Mesenchymal stem cell (in vitro differentiated cells and primary cell): Measurements from ENCODE around the gene AKNA.
"Not testable (repeated sequence)": the region's sequence is repeated elsewhere in the genome, so short reads cannot be mapped to it uniquely, and the experiment has no call there.

Experiments
- DNase-seq: peaks from one replicate; pipeline ENCODE4 v3.0.0-alpha.2; 2013
- H2AFZ ChIP-seq: one replicate; pipeline ENCODE4 v1.6.1; 2013; ENCODE audit warnings: low read depth, mild to moderate bottlenecking, control low read depth, inconsistent platforms, low read length, moderate library complexity
- H2AK5ac ChIP-seq: 2 replicates; pipeline ENCODE4 v1.6.1; 2013; ENCODE audit warnings: low read length, moderate library complexity, mild to moderate bottlenecking, inconsistent platforms; ENCODE audit not compliant: severe bottlenecking
- H2BK120ac ChIP-seq: one replicate; pipeline ENCODE4 v1.6.1; 2013; ENCODE audit warnings: low read depth, mild to moderate bottlenecking, inconsistent platforms, low read length, moderate library complexity
- H2BK12ac ChIP-seq, 2 experiments: one replicate each; pipeline ENCODE4 v1.6.1; 2013; ENCODE audit warnings: inconsistent platforms in 2 of 2, low read length in 2 of 2, mild to moderate bottlenecking in 2 of 2, moderate library complexity in 2 of 2, control low read depth in 1 of 2
- H2BK15ac ChIP-seq: one replicate; pipeline ENCODE4 v1.6.1; 2013; ENCODE audit warnings: mild to moderate bottlenecking, low read depth, inconsistent platforms; ENCODE audit not compliant: poor library complexity, severe bottlenecking
- H2BK5ac ChIP-seq: 2 replicates; pipeline ENCODE4 v1.6.1; 2013; ENCODE audit warnings: low read depth, mild to moderate bottlenecking, low read length, control low read depth, inconsistent platforms; ENCODE audit not compliant: poor library complexity, severe bottlenecking
- H3K14ac ChIP-seq, 2 experiments: one replicate each; pipeline ENCODE4 v1.6.1; 2013; ENCODE audit warnings: inconsistent platforms in 2 of 2, low read length in 2 of 2, control low read depth in 1 of 2, mild to moderate bottlenecking in 1 of 2, moderate library complexity in 1 of 2
- H3K18ac ChIP-seq, 2 experiments: one replicate each; pipeline ENCODE4 v1.6.1; 2013; ENCODE audit warnings: inconsistent platforms in 2 of 2, low read length in 2 of 2, control low read depth in 1 of 2, low read depth in 1 of 2, mild to moderate bottlenecking in 1 of 2
- H3K23ac ChIP-seq, 2 experiments: one replicate each; pipeline ENCODE4 v1.6.1; 2013; ENCODE audit warnings: inconsistent platforms in 2 of 2, low read length in 2 of 2, mild to moderate bottlenecking in 2 of 2, moderate library complexity in 2 of 2, control low read depth in 1 of 2
- H3K27ac ChIP-seq: 2 replicates; pipeline ENCODE4 v1.5.1; 2013; ENCODE audit warnings: mild to moderate bottlenecking, moderate library complexity, low read length, control low read depth, inconsistent platforms; ENCODE audit not compliant: poor library complexity, severe bottlenecking
- H3K27me3 ChIP-seq, 2 experiments: 2 replicates each; pipeline versions ENCODE4 v1.6.1 to v1.7.0; 2013; ENCODE audit warnings: low read length in 2 of 2, mild to moderate bottlenecking in 2 of 2, moderate library complexity in 2 of 2, control low read depth in 1 of 2, inconsistent platforms in 1 of 2; ENCODE audit not compliant: control insufficient read depth in 1 of 2, insufficient read depth in 1 of 2
- H3K36me3 ChIP-seq, 2 experiments: 2 replicates each; pipeline versions ENCODE4 v1.6.1 to v1.7.0; 2013; ENCODE audit warnings: low read length in 2 of 2, control low read depth in 1 of 2, inconsistent platforms in 1 of 2, low read depth in 1 of 2, mild to moderate bottlenecking in 1 of 2; ENCODE audit not compliant: insufficient read depth in 2 of 2, control insufficient read depth in 1 of 2
- H3K4ac ChIP-seq, 2 experiments: one replicate each; pipeline ENCODE4 v1.6.1; 2013; ENCODE audit warnings: inconsistent platforms in 2 of 2, low read length in 2 of 2, mild to moderate bottlenecking in 2 of 2, moderate library complexity in 2 of 2, control low read depth in 1 of 2, low read depth in 1 of 2
- H3K4me1 ChIP-seq: 2 replicates; pipeline ENCODE4 v1.6.1; 2013; ENCODE audit warnings: low read depth, low read length, control low read depth; ENCODE audit not compliant: control insufficient read depth, insufficient read depth
- H3K4me2 ChIP-seq: 2 replicates; pipeline ENCODE4 v1.6.1; 2013; ENCODE audit warnings: low read length, mild to moderate bottlenecking, inconsistent platforms; ENCODE audit not compliant: poor library complexity, severe bottlenecking
- H3K4me3 ChIP-seq, 2 experiments: 2 replicates each; pipeline versions ENCODE4 v1.5.1 to v1.7.0; 2013; ENCODE audit warnings: low read length in 2 of 2, mild to moderate bottlenecking in 2 of 2, control low read depth in 1 of 2, low read depth in 1 of 2; ENCODE audit not compliant: insufficient read depth in 1 of 2
- H3K79me1 ChIP-seq: replicated peaks from 2 replicates; pipeline ENCODE4 v1.6.1; 2013; ENCODE audit warnings: mild to moderate bottlenecking, control low read depth, low read length, inconsistent platforms; ENCODE audit not compliant: poor library complexity, severe bottlenecking
- H3K9ac ChIP-seq: 2 replicates; pipeline ENCODE4 v1.7.0; 2013; ENCODE audit warnings: mild to moderate bottlenecking, low read length, moderate library complexity
- H3K9me3 ChIP-seq: 2 replicates; pipeline ENCODE4 v1.7.0; 2013; ENCODE audit warnings: mild to moderate bottlenecking, low read length; ENCODE audit not compliant: control insufficient read depth
- H4K8ac ChIP-seq: one replicate; pipeline ENCODE4 v1.6.1; 2013; ENCODE audit warnings: inconsistent platforms, mild to moderate bottlenecking, low read length, moderate library complexity
- H4K91ac ChIP-seq: one replicate; pipeline ENCODE4 v1.6.1; 2013; ENCODE audit warnings: mild to moderate bottlenecking, low read length, inconsistent platforms
- whole genome bisulfite sequencing: methylation state at CpG from one replicate; pipeline ENCODE4 v1.1.7; 2013; ENCODE audit warnings: mixed read lengths; 5-methylcytosine and 5-hydroxymethylcytosine counted together

AKNA gene

DNA sequence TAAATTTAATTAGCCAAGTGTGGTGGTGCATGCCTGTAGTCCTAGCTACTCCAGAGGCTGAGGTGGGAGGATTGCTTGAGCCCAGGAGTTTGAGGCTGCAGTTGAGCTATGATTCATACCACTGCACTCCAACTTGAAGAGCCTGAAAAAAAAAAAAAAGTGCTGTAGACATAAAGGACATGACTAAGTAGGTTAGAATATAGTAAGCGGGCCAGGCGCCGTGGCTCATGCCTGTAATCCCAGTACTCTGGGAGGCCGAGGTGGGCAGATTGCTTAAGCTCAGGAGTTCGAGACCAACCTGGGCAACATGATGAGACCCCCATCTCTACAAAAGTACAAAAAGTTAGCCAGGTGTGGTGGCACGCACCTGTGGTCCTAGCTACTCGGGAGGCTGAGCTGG, 67.1 kb downstream of the AKNA start:
- DNase-seq = peak; percentile 77
- H3K18ac ChIP-seq, H3K9me3 ChIP-seq, H2BK120ac ChIP-seq, H3K4me3 ChIP-seq, H2BK12ac ChIP-seq, H4K91ac ChIP-seq, H3K14ac ChIP-seq, H3K4me2 ChIP-seq, H3K27ac ChIP-seq, H3K23ac ChIP-seq, H3K4ac ChIP-seq, H3K79me1 ChIP-seq, H2AFZ ChIP-seq, H2BK15ac ChIP-seq, H2AK5ac ChIP-seq, H3K27me3 ChIP-seq, H3K36me3 ChIP-seq, H3K4me1 ChIP-seq, H2BK5ac ChIP-seq, H3K9ac ChIP-seq, H4K8ac ChIP-seq: not testable (repeated sequence)
- WGBS = 50% methylated on average over 7 of the region's 7 CpGs

DNA sequence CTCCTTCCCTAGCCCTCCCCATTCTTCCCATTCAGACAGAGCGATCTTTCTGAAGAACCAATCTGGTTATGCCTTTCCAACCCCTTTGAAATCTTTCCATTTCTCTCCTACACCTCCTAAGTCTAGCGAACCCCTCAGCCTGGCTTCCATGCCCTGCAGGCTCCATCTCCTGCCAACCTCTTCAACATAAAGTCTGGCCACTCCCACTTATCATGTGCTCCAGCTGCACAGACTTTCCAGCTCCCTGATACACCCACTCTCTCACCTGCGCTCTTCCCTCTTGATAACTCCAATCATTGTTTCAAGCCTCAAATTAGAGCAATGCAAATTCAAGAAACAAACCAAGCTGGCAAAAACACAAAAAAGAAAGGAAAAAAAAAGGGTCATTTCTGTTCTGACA, 68.6 kb downstream of the AKNA start:
- H2BK120ac ChIP-seq = no peak overlapping the region
- H3K9ac ChIP-seq = no peak overlapping the region
- H2BK15ac ChIP-seq = no peak overlapping the region
- no peaks in the 10 kb centered on the region for H3K36me3 ChIP-seq
- peaks cover 0 to 5% of the 10 kb centered on the region in 2 experiments for H3K27me3 ChIP-seq
- 97% methylated on average over 3 of the region's 3 CpGs for WGBS
- H2AFZ ChIP-seq = no peak overlapping the region
- no peak overlapping the region for H3K14ac ChIP-seq
- no peaks in the 10 kb centered on the region for H3K9me3 ChIP-seq
- no peak overlapping the region for H3K27ac ChIP-seq
- no peak overlapping the region for H3K23ac ChIP-seq
- H3K79me1 ChIP-seq = no peaks in the 10 kb centered on the region
- peaks cover 8% of the 10 kb centered on the region for H3K4me1 ChIP-seq
- no peak overlapping the region for H3K4me2 ChIP-seq
- H2AK5ac ChIP-seq = no peak overlapping the region
- no peak overlapping the region for H3K18ac ChIP-seq
- no peak overlapping the region for H4K91ac ChIP-seq
- H3K4ac ChIP-seq = peak overlapping the region in 1 of 2 experiments; percentile 66
- H2BK5ac ChIP-seq = no peak overlapping the region
- no peak overlapping the region for H4K8ac ChIP-seq
- peak overlapping the region in 1 of 2 experiments; percentile 56 for H2BK12ac ChIP-seq
- DNase-seq = no peak
- H3K4me3 ChIP-seq = no peak overlapping the region

DNA sequence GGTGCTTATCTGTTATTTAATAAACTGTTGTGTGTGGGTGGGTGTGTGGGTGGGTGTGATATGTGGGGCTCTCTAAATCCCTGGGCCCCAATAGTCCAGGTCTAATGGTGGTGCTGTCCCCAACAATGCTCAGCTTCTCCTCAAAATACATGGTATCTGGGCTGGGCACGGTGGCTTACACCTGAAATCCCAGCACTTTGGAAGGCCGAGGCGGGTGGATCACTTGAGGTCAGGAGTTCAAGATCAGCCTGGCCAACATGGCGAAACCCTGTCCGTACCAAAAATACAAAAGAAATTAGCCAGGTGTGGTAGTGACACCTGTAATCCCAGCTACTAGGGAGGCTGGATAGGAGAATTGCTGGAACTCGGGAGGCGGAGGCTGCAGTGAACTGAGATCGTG, 69.4 kb downstream of the AKNA start:
- peaks cover 0 to 5% of the 10 kb centered on the region in 2 experiments for H3K27me3 ChIP-seq
- no peak overlapping the region for H3K14ac ChIP-seq
- H2BK12ac ChIP-seq = no peak overlapping the region
- no peak overlapping the region for H3K9ac ChIP-seq
- H2BK120ac ChIP-seq = no peak overlapping the region
- no peak overlapping the region for H2BK15ac ChIP-seq
- no peak overlapping the region for H4K8ac ChIP-seq
- no peak overlapping the region for H3K4me2 ChIP-seq
- H3K36me3 ChIP-seq = no peaks in the 10 kb centered on the region
- H3K9me3 ChIP-seq = no peaks in the 10 kb centered on the region
- H3K27ac ChIP-seq = no peak overlapping the region
- H3K4me3 ChIP-seq = no peak overlapping the region
- no peaks in the 10 kb centered on the region for H3K79me1 ChIP-seq
- peaks cover 8% of the 10 kb centered on the region for H3K4me1 ChIP-seq
- no peak for DNase-seq
- no peak overlapping the region for H3K23ac ChIP-seq
- no peak overlapping the region for H3K18ac ChIP-seq
- H2AK5ac ChIP-seq = no peak overlapping the region
- 95% methylated on average over 8 of the region's 8 CpGs for WGBS
- no peak overlapping the region for H2AFZ ChIP-seq
- no peak overlapping the region for H4K91ac ChIP-seq
- no peak overlapping the region for H3K4ac ChIP-seq
- H2BK5ac ChIP-seq = no peak overlapping the region

DNA sequence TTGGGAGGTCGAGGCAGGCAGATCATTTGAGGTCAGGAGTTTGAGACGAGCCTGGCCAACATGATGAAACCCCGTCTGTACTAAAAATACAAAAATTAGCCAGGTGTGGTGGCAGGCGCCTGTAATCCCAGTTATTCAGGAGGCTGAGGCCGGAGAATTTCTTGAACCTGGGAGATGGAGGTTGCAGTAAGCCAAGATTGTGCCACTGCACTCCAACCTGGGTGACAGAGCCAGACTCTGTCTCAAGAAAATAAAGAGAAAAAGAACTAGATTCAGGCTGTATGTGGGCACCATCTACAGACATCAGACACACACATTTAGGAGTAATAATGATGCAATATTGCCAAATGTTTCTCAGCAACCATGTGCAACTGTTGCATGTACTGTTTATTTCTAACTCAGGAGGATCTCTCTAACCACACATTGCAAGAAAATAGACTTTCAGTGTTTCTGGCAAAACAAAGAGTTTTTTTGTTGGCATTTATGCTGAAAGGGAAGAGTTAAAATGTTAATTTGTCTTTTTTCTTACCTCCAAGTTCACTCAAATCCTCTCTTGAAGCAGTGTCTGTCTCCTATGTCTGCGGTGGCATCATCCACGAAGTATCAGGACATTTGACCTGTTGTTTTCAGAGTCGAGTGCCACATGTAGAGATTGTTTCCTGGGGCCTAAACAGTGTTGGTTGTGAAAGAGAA, 70.0 kb downstream of the AKNA start:
- Histone ChIP-seq H3K9me3 (no peaks in the 10 kb centered on the region), H2BK15ac (no peak overlapping the region)
- 94% methylated on average over 8 of the region's 8 CpGs for WGBS

More for the DNA sequence above, 70.0 kb downstream of the AKNA start:
- no peak overlapping the region for H2BK120ac ChIP-seq
- no peak overlapping the region for H3K4me3 ChIP-seq
- H3K9ac ChIP-seq = no peak overlapping the region
- no peak overlapping the region for H2AK5ac ChIP-seq
- peaks cover 0 to 5% of the 10 kb centered on the region in 2 experiments for H3K27me3 ChIP-seq
- no peak overlapping the region for H3K4me2 ChIP-seq
- peak overlapping the region; percentile 7 for H4K8ac ChIP-seq
- H3K27ac ChIP-seq = no peak overlapping the region
- no peaks in the 10 kb centered on the region for H3K36me3 ChIP-seq
- no peak overlapping the region for H3K14ac ChIP-seq
- peaks cover 8% of the 10 kb centered on the region for H3K4me1 ChIP-seq
- H3K18ac ChIP-seq = no peak overlapping the region
- H3K79me1 ChIP-seq = no peaks in the 10 kb centered on the region
- no peak overlapping the region for H3K4ac ChIP-seq
- H2AFZ ChIP-seq = no peak overlapping the region
- H3K23ac ChIP-seq = no peak overlapping the region
- no peak overlapping the region for H4K91ac ChIP-seq
- DNase-seq = peak; percentile 85
- no peak overlapping the region for H2BK5ac ChIP-seq
- no peak overlapping the region for H2BK12ac ChIP-seq
